Measurements from ENCODE around the gene UTP14A.

The UTP14A gene

DNA sequence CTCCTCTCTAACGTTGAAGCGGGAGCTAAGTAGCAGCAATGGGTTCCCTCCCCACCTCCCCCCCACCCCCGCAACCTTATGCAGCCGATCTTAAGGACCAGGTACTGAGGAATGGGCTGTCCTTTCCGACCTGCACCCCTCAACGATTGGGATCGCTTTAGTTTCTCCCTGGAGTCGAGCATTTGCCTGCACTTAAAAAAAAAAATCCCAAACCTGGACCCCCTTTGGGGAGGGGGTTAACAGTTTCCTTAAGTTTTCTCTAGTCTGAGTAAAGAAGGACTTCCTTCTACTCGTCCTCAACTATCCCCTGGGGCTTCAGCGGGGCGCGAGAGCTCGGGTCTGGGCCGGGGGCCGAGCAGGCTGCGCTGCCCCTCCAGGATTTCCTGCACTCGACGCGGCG, 50.8 kb downstream of the UTP14A start:
- Histone ChIP-seq H3K9me3 (replicated peaks; ENCODE audit: insufficient read depth, low read length) (no peaks in the 10 kb centered on the region), H3K4me3 (ENCODE audit: low read length) (no peak overlapping the region), H3K79me2 (ENCODE audit: low read length) (no peaks in the 10 kb centered on the region), H3F3A (ENCODE audit: insufficient read depth, low read length) (peaks cover 7% of the 10 kb centered on the region; the same call in 1 of the 2 replicates), H3K9ac (ENCODE audit: low read length) (no peak overlapping the region), H3K36me3 (replicated peaks; ENCODE audit: insufficient read depth, low read length) (no peaks in the 10 kb centered on the region), H3K4me2 (ENCODE audit: low read depth, low read length) (no peak overlapping the region), H4K20me1 (ENCODE audit: insufficient read depth, low read length) (no peaks in the 10 kb centered on the region), H3K27me3 (replicated peaks; ENCODE audit: insufficient read depth, low read length) (no peaks in the 10 kb centered on the region), H3K9me2 (replicated peaks; ENCODE audit: insufficient read depth, low read length) (no peaks in the 10 kb centered on the region), H2AFZ (ENCODE audit: low read length) (no peak overlapping the region), H3K27ac (ENCODE audit: low read length) (no peak overlapping the region), H3K4me1 (ENCODE audit: low read length) (peaks cover 3% of the 10 kb centered on the region)
- TF ChIP-seq, protein P1, sequence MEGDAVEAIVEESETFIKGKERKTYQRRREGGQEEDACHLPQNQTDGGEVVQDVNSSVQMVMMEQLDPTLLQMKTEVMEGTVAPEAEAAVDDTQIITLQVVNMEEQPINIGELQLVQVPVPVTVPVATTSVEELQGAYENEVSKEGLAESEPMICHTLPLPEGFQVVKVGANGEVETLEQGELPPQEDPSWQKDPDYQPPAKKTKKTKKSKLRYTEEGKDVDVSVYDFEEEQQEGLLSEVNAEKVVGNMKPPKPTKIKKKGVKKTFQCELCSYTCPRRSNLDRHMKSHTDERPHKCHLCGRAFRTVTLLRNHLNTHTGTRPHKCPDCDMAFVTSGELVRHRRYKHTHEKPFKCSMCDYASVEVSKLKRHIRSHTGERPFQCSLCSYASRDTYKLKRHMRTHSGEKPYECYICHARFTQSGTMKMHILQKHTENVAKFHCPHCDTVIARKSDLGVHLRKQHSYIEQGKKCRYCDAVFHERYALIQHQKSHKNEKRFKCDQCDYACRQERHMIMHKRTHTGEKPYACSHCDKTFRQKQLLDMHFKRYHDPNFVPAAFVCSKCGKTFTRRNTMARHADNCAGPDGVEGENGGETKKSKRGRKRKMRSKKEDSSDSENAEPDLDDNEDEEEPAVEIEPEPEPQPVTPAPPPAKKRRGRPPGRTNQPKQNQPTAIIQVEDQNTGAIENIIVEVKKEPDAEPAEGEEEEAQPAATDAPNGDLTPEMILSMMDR (IDR thresholded peaks at IDR 0.05; ENCODE audit: low read length): no peak
- no peak for TF ChIP-seq EZH2phosphoT487 (IDR thresholded peaks at IDR 0.05; ENCODE audit: low read length)
- TF ChIP-seq EZH2 (optimal IDR thresholded peaks at IDR 0.05; ENCODE audit: low read depth, low read length): no peak
- DNase-seq: no peak

DNA sequence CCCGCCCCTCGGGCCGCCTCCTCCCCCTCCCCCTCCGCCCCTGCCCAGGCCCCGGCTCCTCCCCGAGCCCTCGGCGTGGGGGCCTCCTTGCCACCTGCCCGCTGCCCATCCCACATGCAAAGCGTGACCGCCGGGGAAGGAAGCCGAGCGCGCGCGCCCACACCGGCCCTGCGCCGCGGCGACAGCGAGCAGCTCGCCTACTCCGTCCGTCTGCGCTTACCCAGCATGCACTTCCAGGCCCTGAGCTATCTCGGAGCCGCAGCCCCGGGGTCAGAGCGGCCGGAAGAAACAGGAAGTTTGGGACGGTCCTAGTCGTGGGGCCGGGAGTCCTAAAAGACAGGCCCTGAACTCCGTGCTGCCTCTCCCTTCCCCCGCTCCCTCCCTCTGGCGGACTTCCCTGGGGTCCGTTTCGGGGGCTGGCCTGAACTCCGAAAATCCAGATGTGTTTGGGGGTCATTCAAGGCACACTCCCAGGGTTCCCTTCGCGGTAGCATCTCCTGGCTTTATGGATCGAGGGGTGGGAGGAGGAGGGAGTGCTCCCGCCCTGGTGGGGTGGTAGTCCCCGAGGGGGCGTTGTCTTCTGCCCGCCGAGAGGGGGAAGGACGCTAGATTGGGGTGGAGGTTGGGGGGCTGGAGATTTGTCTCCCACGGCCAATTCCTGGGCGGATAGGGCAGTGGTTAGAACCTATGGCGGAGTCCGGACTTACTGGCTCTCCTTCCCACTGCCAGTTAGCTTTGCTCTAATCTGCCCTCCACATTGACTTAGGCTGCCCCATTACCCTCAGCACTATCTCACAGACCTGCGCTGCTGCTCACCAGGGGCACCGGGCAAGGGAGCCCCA, 51.5 kb downstream of the UTP14A start:
- Histone ChIP-seq H3K4me1 (ENCODE audit: low read length) (peaks cover 5% of the 10 kb centered on the region), H3K27ac (ENCODE audit: low read length) (peak overlapping the region; percentile 37; the same call in 1 of the 2 replicates), H3K79me2 (ENCODE audit: low read length) (no peaks in the 10 kb centered on the region), H3K4me3 (ENCODE audit: low read length) (peak overlapping the region; percentile 67), H3K9ac (ENCODE audit: low read length) (peak overlapping the region; percentile 64), H3K4me2 (ENCODE audit: low read depth, low read length) (peak overlapping the region; percentile 92), H3K9me3 (replicated peaks; ENCODE audit: insufficient read depth, low read length) (no peaks in the 10 kb centered on the region), H3K27me3 (replicated peaks; ENCODE audit: insufficient read depth, low read length) (no peaks in the 10 kb centered on the region), H3K9me2 (replicated peaks; ENCODE audit: insufficient read depth, low read length) (no peaks in the 10 kb centered on the region), H3F3A (ENCODE audit: insufficient read depth, low read length) (peaks cover 7% of the 10 kb centered on the region; the same call in 1 of the 2 replicates), H4K20me1 (ENCODE audit: insufficient read depth, low read length) (no peaks in the 10 kb centered on the region), H2AFZ (ENCODE audit: low read length) (peak overlapping the region; percentile 94), H3K36me3 (replicated peaks; ENCODE audit: insufficient read depth, low read length) (no peaks in the 10 kb centered on the region)
- peak; percentile 69 for DNase-seq
- TF ChIP-seq EZH2phosphoT487 (IDR thresholded peaks at IDR 0.05; ENCODE audit: low read length): no peak
- TF ChIP-seq EZH2 (optimal IDR thresholded peaks at IDR 0.05; ENCODE audit: low read depth, low read length): no peak
- TF ChIP-seq, protein P1 (IDR thresholded peaks at IDR 0.05; ENCODE audit: low read length): no peak

DNA sequence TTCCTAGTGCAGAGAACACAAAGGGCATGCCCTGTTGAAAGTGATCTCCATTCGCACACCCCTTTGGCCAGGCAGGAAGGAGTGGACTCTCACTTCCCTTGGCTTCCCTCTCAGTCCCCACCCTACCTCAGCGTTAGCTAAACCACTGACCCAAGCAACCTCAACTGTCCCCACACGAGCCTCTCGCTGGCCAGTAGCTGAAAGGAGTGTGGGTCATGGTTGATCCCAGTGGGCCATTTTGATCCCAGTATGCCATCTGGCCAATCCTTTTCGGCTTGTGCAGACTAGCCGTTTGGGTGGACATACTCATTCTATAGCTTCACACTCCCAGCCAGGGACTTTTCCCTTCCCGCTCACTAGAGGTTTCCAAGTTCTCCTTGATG, 52.1 kb downstream of the UTP14A start:
- peaks cover 7% of the 10 kb centered on the region; the same call in 1 of the 2 replicates for H3F3A ChIP-seq (ENCODE audit: insufficient read depth, low read length)
- H2AFZ ChIP-seq (ENCODE audit: low read length): peak overlapping the region; percentile 94; the same call in 1 of the 2 replicates
- DNase-seq: no peak
- no peaks in the 10 kb centered on the region for H3K27me3 ChIP-seq (replicated peaks; ENCODE audit: insufficient read depth, low read length)
- H3K79me2 ChIP-seq (ENCODE audit: low read length): no peaks in the 10 kb centered on the region
- no peak overlapping the region for H3K9ac ChIP-seq (ENCODE audit: low read length)
- no peak overlapping the region; the same call in 1 of the 2 replicates for H3K4me3 ChIP-seq (ENCODE audit: low read length)
- H4K20me1 ChIP-seq (ENCODE audit: insufficient read depth, low read length): no peaks in the 10 kb centered on the region
- no peaks in the 10 kb centered on the region for H3K36me3 ChIP-seq (replicated peaks; ENCODE audit: insufficient read depth, low read length)
- peaks cover 5% of the 10 kb centered on the region for H3K4me1 ChIP-seq (ENCODE audit: low read length)
- H3K4me2 ChIP-seq (ENCODE audit: low read depth, low read length): peak overlapping the region; percentile 92
- TF ChIP-seq EZH2 (optimal IDR thresholded peaks at IDR 0.05; ENCODE audit: low read depth, low read length) (no peak), EZH2phosphoT487 (IDR thresholded peaks at IDR 0.05; ENCODE audit: low read length) (no peak)
- TF ChIP-seq, protein P1 (IDR thresholded peaks at IDR 0.05; ENCODE audit: low read length): no peak
- no peaks in the 10 kb centered on the region for H3K9me2 ChIP-seq (replicated peaks; ENCODE audit: insufficient read depth, low read length)
- H3K9me3 ChIP-seq (replicated peaks; ENCODE audit: insufficient read depth, low read length): no peaks in the 10 kb centered on the region
- no peak overlapping the region for H3K27ac ChIP-seq (ENCODE audit: low read length)

Measured in MM.1S (cell line).